Measurements from ENCODE around the gene OBSL1.

The OBSL1 gene

DNA sequence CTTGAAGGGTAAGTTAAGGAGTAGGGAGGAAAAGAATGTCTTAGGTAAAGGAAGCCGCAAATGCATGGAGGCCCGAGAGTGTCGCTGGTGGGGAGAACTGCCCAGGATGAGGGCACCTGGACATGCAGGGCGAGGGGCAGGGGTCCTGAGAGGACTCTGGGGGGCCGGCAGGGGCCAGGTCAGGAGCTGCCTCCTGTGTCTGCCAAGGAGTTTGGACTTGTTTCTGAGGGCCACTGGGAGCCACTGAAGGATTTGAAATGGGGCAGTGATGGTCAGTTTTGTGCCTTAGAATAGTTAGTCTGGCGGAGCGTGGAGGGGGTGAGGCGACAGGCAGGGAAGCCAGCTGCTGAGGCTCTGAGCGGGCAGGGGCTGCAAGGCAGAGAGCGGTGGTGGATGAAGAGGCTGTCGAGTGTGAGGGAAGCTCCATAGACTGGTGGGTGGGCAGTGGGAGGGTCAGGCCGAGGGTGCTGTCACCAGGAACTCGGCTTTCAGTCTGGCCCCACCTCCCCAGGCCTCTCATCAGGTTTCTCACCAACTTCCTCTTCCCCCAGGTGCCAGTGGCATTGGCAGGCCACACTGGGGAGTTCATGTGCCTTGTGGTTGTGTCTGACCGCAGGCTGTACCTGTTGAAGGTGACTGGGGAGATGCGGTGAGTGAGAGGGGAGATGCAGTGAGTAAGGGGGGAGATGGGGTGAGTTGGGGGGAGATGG, 41.4 kb upstream of the OBSL1 start:
- Histone ChIP-seq H3K79me2 (ENCODE audit: control insufficient read depth, low read length) (no peaks in the 10 kb centered on the region), H3K27me3 (ENCODE audit: control insufficient read depth, low read length) (no peaks in the 10 kb centered on the region), H4K20me1 (ENCODE audit: control insufficient read depth, insufficient read depth, low read depth, low read length) (no peaks in the 10 kb centered on the region), H3K36me3 (ENCODE audit: control insufficient read depth, low read length) (no peaks in the 10 kb centered on the region), H3K27ac (ENCODE audit: low read depth, low read length) (no peak overlapping the region), H3K9me3 (ENCODE audit: control insufficient read depth, insufficient read depth, low read length) (no peaks in the 10 kb centered on the region), H3K9me2 (replicated peaks; ENCODE audit: control insufficient read depth, low read length) (no peaks in the 10 kb centered on the region), H3K4me3 (ENCODE audit: low read length) (no peak overlapping the region), H3F3A (ENCODE audit: control insufficient read depth, insufficient read depth) (no peaks in the 10 kb centered on the region), H3K4me2 (ENCODE audit: low read length) (no peak overlapping the region), H3K4me1 (ENCODE audit: control insufficient read depth, low read length) (no peaks in the 10 kb centered on the region)
- TF ChIP-seq, protein P1, sequence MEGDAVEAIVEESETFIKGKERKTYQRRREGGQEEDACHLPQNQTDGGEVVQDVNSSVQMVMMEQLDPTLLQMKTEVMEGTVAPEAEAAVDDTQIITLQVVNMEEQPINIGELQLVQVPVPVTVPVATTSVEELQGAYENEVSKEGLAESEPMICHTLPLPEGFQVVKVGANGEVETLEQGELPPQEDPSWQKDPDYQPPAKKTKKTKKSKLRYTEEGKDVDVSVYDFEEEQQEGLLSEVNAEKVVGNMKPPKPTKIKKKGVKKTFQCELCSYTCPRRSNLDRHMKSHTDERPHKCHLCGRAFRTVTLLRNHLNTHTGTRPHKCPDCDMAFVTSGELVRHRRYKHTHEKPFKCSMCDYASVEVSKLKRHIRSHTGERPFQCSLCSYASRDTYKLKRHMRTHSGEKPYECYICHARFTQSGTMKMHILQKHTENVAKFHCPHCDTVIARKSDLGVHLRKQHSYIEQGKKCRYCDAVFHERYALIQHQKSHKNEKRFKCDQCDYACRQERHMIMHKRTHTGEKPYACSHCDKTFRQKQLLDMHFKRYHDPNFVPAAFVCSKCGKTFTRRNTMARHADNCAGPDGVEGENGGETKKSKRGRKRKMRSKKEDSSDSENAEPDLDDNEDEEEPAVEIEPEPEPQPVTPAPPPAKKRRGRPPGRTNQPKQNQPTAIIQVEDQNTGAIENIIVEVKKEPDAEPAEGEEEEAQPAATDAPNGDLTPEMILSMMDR (IDR thresholded peaks at IDR 0.05; ENCODE audit: low read depth, low read length, poor library complexity, severe bottlenecking) = no peak
- no peak for TF ChIP-seq EZH2phosphoT487 (IDR thresholded peaks at IDR 0.05; ENCODE audit: borderline replicate concordance, low read length)

DNA sequence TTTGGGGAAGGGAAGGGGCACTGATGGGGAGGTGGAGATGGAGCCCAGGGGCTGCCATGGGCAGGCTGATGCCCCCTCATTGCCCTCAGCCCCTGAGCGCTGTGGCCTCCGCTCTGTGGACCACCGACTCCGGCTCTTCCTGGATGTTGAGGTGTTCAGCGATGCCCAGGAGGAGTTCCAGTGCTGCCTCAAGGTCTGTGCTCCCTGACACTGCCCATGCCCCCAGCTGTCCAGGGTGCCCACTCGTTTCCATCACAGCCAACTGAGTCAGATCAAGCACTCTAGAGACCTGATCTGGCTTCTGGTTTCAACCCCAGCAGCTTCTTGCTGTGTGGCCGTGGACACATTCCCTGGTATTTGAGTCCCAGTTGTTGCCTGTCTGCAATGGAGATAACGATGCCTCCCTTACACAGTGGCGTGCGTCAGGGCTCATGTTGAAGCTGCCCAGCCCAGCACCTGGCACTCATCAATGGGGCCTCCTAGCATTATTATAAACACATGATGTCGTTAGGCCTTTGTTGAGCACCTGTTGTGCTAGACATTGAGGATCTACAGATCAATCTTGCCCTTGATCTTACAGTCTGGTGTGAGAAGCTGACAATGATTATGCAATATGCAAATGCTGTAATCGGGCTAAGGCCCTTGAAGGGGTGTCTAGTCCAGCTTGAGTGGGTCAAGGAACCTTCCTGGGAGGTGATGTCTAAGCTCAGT, 40.7 kb upstream of the OBSL1 start:
- no peaks in the 10 kb centered on the region for H3K4me1 ChIP-seq (ENCODE audit: control insufficient read depth, low read length)
- no peaks in the 10 kb centered on the region for H3K9me3 ChIP-seq (ENCODE audit: control insufficient read depth, insufficient read depth, low read length)
- TF ChIP-seq EZH2phosphoT487 (IDR thresholded peaks at IDR 0.05; ENCODE audit: borderline replicate concordance, low read length) = no peak
- TF ChIP-seq, protein P1 (IDR thresholded peaks at IDR 0.05; ENCODE audit: low read depth, low read length, poor library complexity, severe bottlenecking) = no peak
- no peaks in the 10 kb centered on the region for H3K27me3 ChIP-seq (ENCODE audit: control insufficient read depth, low read length)
- H3K9me2 ChIP-seq (replicated peaks; ENCODE audit: control insufficient read depth, low read length) = no peaks in the 10 kb centered on the region
- no peaks in the 10 kb centered on the region for H4K20me1 ChIP-seq (ENCODE audit: control insufficient read depth, insufficient read depth, low read depth, low read length)
- no peaks in the 10 kb centered on the region for H3K79me2 ChIP-seq (ENCODE audit: control insufficient read depth, low read length)
- no peak overlapping the region for H3K27ac ChIP-seq (ENCODE audit: low read depth, low read length)
- H3K4me2 ChIP-seq (ENCODE audit: low read length) = no peak overlapping the region
- no peak overlapping the region for H3K4me3 ChIP-seq (ENCODE audit: low read length)
- H3F3A ChIP-seq (ENCODE audit: control insufficient read depth, insufficient read depth) = no peaks in the 10 kb centered on the region
- H3K36me3 ChIP-seq (ENCODE audit: control insufficient read depth, low read length) = no peaks in the 10 kb centered on the region

DNA sequence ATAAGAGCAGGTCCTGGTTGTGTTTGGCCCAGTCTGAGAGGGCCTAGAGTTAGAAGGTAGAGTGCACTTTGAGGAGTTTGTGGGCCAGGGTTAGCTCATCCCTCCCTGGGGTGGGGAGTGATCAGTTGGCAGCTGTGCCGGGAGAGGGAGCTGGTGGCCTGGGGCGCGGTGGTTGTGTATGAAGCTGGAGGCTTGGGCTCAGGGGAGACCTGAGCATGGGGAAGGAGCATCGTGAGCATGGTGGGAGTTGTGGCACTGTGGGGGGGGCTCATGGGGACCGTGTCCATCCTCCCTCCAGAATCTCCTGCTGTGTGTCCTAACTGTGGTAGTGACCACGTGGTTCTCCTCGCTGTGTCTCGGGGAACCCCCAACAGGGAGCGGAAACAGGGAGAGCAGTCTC, 40.0 kb upstream of the OBSL1 start:
- H3K4me1 ChIP-seq (ENCODE audit: control insufficient read depth, low read length) = no peaks in the 10 kb centered on the region
- H3F3A ChIP-seq (ENCODE audit: control insufficient read depth, insufficient read depth) = no peaks in the 10 kb centered on the region
- no peaks in the 10 kb centered on the region for H3K9me2 ChIP-seq (replicated peaks; ENCODE audit: control insufficient read depth, low read length)
- H3K36me3 ChIP-seq (ENCODE audit: control insufficient read depth, low read length) = no peaks in the 10 kb centered on the region
- TF ChIP-seq EZH2phosphoT487 (IDR thresholded peaks at IDR 0.05; ENCODE audit: borderline replicate concordance, low read length) = no peak
- TF ChIP-seq, protein P1 (IDR thresholded peaks at IDR 0.05; ENCODE audit: low read depth, low read length, poor library complexity, severe bottlenecking) = no peak
- H3K27me3 ChIP-seq (ENCODE audit: control insufficient read depth, low read length) = no peaks in the 10 kb centered on the region
- no peaks in the 10 kb centered on the region for H4K20me1 ChIP-seq (ENCODE audit: control insufficient read depth, insufficient read depth, low read depth, low read length)
- no peak overlapping the region for H3K27ac ChIP-seq (ENCODE audit: low read depth, low read length)
- no peaks in the 10 kb centered on the region for H3K9me3 ChIP-seq (ENCODE audit: control insufficient read depth, insufficient read depth, low read length)
- H3K79me2 ChIP-seq (ENCODE audit: control insufficient read depth, low read length) = no peaks in the 10 kb centered on the region
- no peak overlapping the region for H3K4me3 ChIP-seq (ENCODE audit: low read length)
- no peak overlapping the region for H3K4me2 ChIP-seq (ENCODE audit: low read length)
